Fibroblast of lung (primary cell): Measurements from ENCODE around the gene DPH6. TPM values are rescaled to one million over a fixed set of nuclear protein-coding genes. Genes with fewer than 3 reads are reported as not detected.

ENCODE experiments used
- DNase-seq, 2 donors: peaks; one replicate each; pipeline versions ENCODE4 v3.0.0 to v3.0.0-alpha.2; 2010; ENCODE audit warnings: low read depth in 2 of 2
- H2AFZ ChIP-seq: 2 replicates; pipeline ENCODE4 v1.5.1; 2012; ENCODE audit warnings: low read length, control low read depth, inconsistent platforms
- H3K27ac ChIP-seq: 2 replicates; pipeline ENCODE4 v1.5.1; 2011; ENCODE audit warnings: low read length, control low read depth; ENCODE audit not compliant: insufficient read depth
- H3K27me3 ChIP-seq: 2 replicates; pipeline ENCODE4 v1.5.1; 2011; ENCODE audit warnings: mild to moderate bottlenecking, low read length; ENCODE audit not compliant: control insufficient read depth, insufficient read depth
- H3K36me3 ChIP-seq: 2 replicates; pipeline ENCODE4 v1.5.1; 2011; ENCODE audit warnings: low read length; ENCODE audit not compliant: control insufficient read depth, insufficient read depth
- H3K4me1 ChIP-seq: 2 replicates; pipeline ENCODE4 v1.5.1; 2011; ENCODE audit warnings: low read length; ENCODE audit not compliant: control insufficient read depth, insufficient read depth; ENCODE audit errors: extremely low read depth
- H3K4me2 ChIP-seq: 2 replicates; pipeline ENCODE4 v1.5.1; 2011; ENCODE audit warnings: low read length, control low read depth; ENCODE audit not compliant: insufficient read depth; ENCODE audit errors: extremely low read depth
- H3K4me3 ChIP-seq, 4 experiments: fragments of 200-600 bp in 1 of 4; sonication (generic) in 1 of 4; replicated peaks in 1 of 4; 2 replicates each; pipeline ENCODE4 v1.5.1; 2011 to 2016; ENCODE audit warnings: low read length in 4 of 4, low read depth in 3 of 4, mild to moderate bottlenecking in 3 of 4, control low read depth in 2 of 4, inconsistent platforms in 1 of 4, mixed read lengths in 1 of 4; ENCODE audit not compliant: insufficient read depth in 1 of 4; ENCODE audit errors: control extremely low read depth in 1 of 4
- H3K79me2 ChIP-seq: 2 replicates; pipeline ENCODE4 v1.5.1; 2012; ENCODE audit warnings: mild to moderate bottlenecking, low read length, inconsistent platforms; ENCODE audit not compliant: control insufficient read depth, insufficient read depth
- H3K9ac ChIP-seq: 2 replicates; pipeline ENCODE4 v1.5.1; 2011; ENCODE audit warnings: mild to moderate bottlenecking, low read length, control low read depth; ENCODE audit not compliant: insufficient read depth
- H3K9me3 ChIP-seq: 2 replicates; pipeline ENCODE4 v1.5.1; 2012; ENCODE audit warnings: low read depth, low read length; ENCODE audit not compliant: control insufficient read depth, insufficient read depth
- H4K20me1 ChIP-seq: 2 replicates; pipeline ENCODE4 v1.5.1; 2011; ENCODE audit warnings: low read length; ENCODE audit not compliant: control insufficient read depth, insufficient read depth; ENCODE audit errors: extremely low read depth
- CTCF ChIP-seq, 2 donors: IDR thresholded peaks in 1 of 2; conservative IDR thresholded peaks in 1 of 2; 1 replicate in 1 of 2; 2 replicates in 1 of 2; pipeline ENCODE4 v1.5.1; 2011 to 2012; ENCODE audit warnings: low read length in 2 of 2, control low read depth in 1 of 2, inconsistent platforms in 1 of 2, low read depth in 1 of 2, mild to moderate bottlenecking in 1 of 2
- EZH2 ChIP-seq: IDR thresholded peaks from 2 replicates; pipeline ENCODE4 v1.5.1; 2012; ENCODE audit warnings: low read length, control low read depth, mild to moderate bottlenecking; ENCODE audit errors: missing control alignments
- polyA plus RNA-seq, 2 donors: library from polyadenylated mRNA; depleted of rRNA in 1 of 2; stranded (reverse) in 1 of 2; unstranded in 1 of 2; fragments of >200 nt; gene quantifications; 2 replicates each; pipeline ENCODE4 v1.2.1, GENCODE V29; 2011 to 2012; ENCODE audit warnings: missing spikeins in 1 of 2
- total RNA-seq: library from RNA; depleted of rRNA; stranded (reverse); fragments of >200 nt; gene quantifications from 2 replicates; pipeline ENCODE4 v1.2.1, GENCODE V29; 2014

The DPH6 gene
- total and polyA plus RNA-seq, 2 donors (not counting 1 experiment from before 2014, with no cell fraction given): 9.7 to 13.5 TPM

DNA sequence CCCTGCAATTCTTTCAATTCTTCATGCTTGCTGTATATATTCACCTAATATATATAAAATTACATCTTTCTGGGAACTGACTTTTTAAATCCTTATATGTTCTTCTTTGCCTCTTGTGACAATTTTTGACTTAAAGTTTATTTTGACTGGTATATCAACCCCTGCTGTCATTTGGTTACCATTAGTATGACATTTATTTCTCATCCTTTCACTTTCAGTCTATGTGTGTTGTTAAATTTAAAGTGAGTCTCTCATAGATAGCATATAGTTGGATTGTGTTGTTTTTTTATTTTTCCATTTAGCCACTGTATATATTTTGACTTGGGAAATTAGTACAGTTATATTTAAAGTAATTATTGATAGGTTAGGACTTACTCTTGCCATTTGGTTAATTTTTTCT is 194.9 kb downstream of the DPH6 start:
- no peak overlapping the region for H2AFZ ChIP-seq
- no peak overlapping the region for H3K4me2 ChIP-seq
- no peak overlapping the region for H3K9ac ChIP-seq
- H3K27ac ChIP-seq: no peak overlapping the region
- H3K79me2 ChIP-seq: no peaks in the 10 kb centered on the region
- DNase-seq: no peak
- TF ChIP-seq EZH2: no peak
- no peak for TF ChIP-seq CTCF (conservative IDR thresholded peaks at IDR 0.05 in 1 of 2, IDR thresholded peaks at IDR 0.05 in 1 of 2; ENCODE audit: low read depth in 1 of 2, low read length in 2 of 2)
- no peaks in the 10 kb centered on the region for H4K20me1 ChIP-seq
- no peak overlapping the region for H3K4me3 ChIP-seq
- no peaks in the 10 kb centered on the region for H3K9me3 ChIP-seq
- no peaks in the 10 kb centered on the region for H3K36me3 ChIP-seq
- no peaks in the 10 kb centered on the region for H3K27me3 ChIP-seq
- no peaks in the 10 kb centered on the region for H3K4me1 ChIP-seq

DNA sequence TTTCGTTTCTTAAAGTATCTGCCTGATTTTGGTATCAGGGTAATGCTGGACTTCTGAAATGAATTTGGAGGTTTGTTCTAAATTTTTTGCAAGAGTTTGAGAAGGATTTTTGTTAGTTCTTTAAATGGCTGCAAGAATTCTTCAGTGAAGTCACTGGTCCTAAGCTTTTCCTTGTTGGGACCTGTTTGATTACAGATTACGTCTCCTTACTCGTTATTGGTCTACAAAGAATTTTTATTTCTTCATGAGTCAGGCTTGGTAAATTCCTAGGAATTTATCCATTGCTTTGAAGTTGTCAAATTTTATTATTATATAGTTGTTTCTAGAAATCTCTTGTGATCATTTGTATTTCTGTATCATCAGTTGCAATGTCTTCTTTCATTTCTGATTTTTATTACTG is 196.0 kb downstream of the DPH6 start:
- no peaks in the 10 kb centered on the region for H4K20me1 ChIP-seq
- no peak overlapping the region for H3K4me3 ChIP-seq
- no peaks in the 10 kb centered on the region for H3K4me1 ChIP-seq
- no peak overlapping the region for H3K27ac ChIP-seq
- no peaks in the 10 kb centered on the region for H3K27me3 ChIP-seq
- no peaks in the 10 kb centered on the region for H3K36me3 ChIP-seq
- H3K4me2 ChIP-seq: no peak overlapping the region
- H3K9me3 ChIP-seq: no peaks in the 10 kb centered on the region
- TF ChIP-seq CTCF (conservative IDR thresholded peaks at IDR 0.05 in 1 of 2, IDR thresholded peaks at IDR 0.05 in 1 of 2; ENCODE audit: low read depth in 1 of 2, low read length in 2 of 2) (no peak), EZH2 (no peak)
- no peak overlapping the region for H3K9ac ChIP-seq
- no peak for DNase-seq
- no peaks in the 10 kb centered on the region for H3K79me2 ChIP-seq
- no peak overlapping the region for H2AFZ ChIP-seq

DNA sequence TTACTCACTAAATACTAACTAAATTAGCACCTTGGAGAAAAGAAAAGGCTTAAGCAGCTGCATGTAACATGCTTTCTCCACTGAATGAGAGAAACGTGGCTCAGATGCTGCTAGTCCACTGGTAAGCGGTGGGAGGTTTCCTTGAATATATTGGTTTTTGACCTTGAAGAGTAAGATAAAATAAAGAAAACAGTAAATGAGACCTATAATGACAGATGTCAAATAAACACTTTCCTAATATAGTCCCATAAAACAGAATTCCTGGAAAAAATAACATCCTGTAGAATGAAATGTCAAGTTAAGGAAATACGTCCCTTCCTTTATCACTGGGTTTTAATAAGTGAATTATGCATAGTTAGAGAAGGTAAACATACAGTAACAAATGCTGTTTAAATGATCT is 215.0 kb downstream of the DPH6 start:
- Histone ChIP-seq H3K27ac (no peak overlapping the region), H2AFZ (no peak overlapping the region), H3K4me3 (no peak overlapping the region), H3K4me1 (no peaks in the 10 kb centered on the region), H4K20me1 (no peaks in the 10 kb centered on the region), H3K27me3 (no peaks in the 10 kb centered on the region), H3K9me3 (no peaks in the 10 kb centered on the region), H3K36me3 (no peaks in the 10 kb centered on the region), H3K4me2 (no peak overlapping the region), H3K9ac (no peak overlapping the region), H3K79me2 (no peaks in the 10 kb centered on the region)
- TF ChIP-seq EZH2 (no peak), CTCF (conservative IDR thresholded peaks at IDR 0.05 in 1 of 2, IDR thresholded peaks at IDR 0.05 in 1 of 2; ENCODE audit: low read depth in 1 of 2, low read length in 2 of 2) (no peak)
- DNase-seq: no peak
